ENCODE measurements around the gene DIPK1C. TPM values are rescaled to one million over a fixed set of nuclear protein-coding genes. Genes with fewer than 3 reads are reported as not detected.

DIPK1C gene
- total and polyA plus RNA-seq, 9 donors = 6.1 to 18.1 (median 13.2) TPM

Other genes starting within 250 kb of the DIPK1C start
- 31.9 TPM for gene CYB5A, start 165.3 kb downstream of the DIPK1C start, total RNA-seq
- gene CYB5A, start 165.3 kb downstream of the DIPK1C start, polyA plus RNA-seq (ENCODE audit: insufficient read depth in 1 of 8, insufficient read length in 8 of 8, low replicate concordance in 1 of 8) = 10 to 100 TPM; 24.5 to 37.1 (median 30.2) TPM
- not detected for gene C18orf63, start 141.5 kb downstream of the DIPK1C start, total RNA-seq
- not detected for gene C18orf63, start 141.5 kb downstream of the DIPK1C start, polyA plus RNA-seq (ENCODE audit: insufficient read depth in 1 of 8, insufficient read length in 8 of 8, low replicate concordance in 1 of 8)
- gene CNDP2, start 39.1 kb upstream of the DIPK1C start, total RNA-seq = 27.5 TPM
- gene CNDP2, start 39.1 kb upstream of the DIPK1C start, polyA plus RNA-seq (ENCODE audit: insufficient read depth in 1 of 8, insufficient read length in 8 of 8, low replicate concordance in 1 of 8) = 10 to 100 TPM; 51.5 to 82.3 (median 59.7) TPM
- 0.13 TPM for gene CNDP1, start 77.2 kb upstream of the DIPK1C start, total RNA-seq
- gene CNDP1, start 77.2 kb upstream of the DIPK1C start, polyA plus RNA-seq (ENCODE audit: insufficient read depth in 1 of 8, insufficient read length in 8 of 8, low replicate concordance in 1 of 8) = under 1 TPM in 7 of 8 donors, not detected in 1; 0.04 to 0.76 (median 0.29) TPM
- 10.7 TPM for gene ZNF407, start 140.6 kb upstream of the DIPK1C start, total RNA-seq
- gene ZNF407, start 140.6 kb upstream of the DIPK1C start, polyA plus RNA-seq (ENCODE audit: insufficient read depth in 1 of 8, insufficient read length in 8 of 8, low replicate concordance in 1 of 8) = 1 to 10 TPM; 5.3 to 6.9 (median 6.3) TPM